Measurements from ENCODE around the gene ALDH3B2.

- TF ChIP-seq CTCF (IDR thresholded peaks at IDR 0.05; ENCODE audit: low read depth, low read length, poor library complexity, severe bottlenecking) (peak; percentile 64), EZH2phosphoT487 (IDR thresholded peaks at IDR 0.05; ENCODE audit: borderline replicate concordance, low read length) (no peak)
Measured at GRCh38 chr11:67698247-67698646, 23.8 kb upstream of the ALDH3B2 start.

Measured in DOHH2 (cell line).